ENCODE results near the gene KRTAP20-1. TPM values are rescaled to one million over a fixed set of nuclear protein-coding genes. Genes with fewer than 3 reads are reported as not detected.
A peak's percentile ranks its signal among the peaks of the same experiment; 100 is the strongest.

Gene KRTAP20-1
- polyA plus RNA-seq, 1 of the 3 experiments (the other 2 are of a cell fraction) = not detected

DNA sequence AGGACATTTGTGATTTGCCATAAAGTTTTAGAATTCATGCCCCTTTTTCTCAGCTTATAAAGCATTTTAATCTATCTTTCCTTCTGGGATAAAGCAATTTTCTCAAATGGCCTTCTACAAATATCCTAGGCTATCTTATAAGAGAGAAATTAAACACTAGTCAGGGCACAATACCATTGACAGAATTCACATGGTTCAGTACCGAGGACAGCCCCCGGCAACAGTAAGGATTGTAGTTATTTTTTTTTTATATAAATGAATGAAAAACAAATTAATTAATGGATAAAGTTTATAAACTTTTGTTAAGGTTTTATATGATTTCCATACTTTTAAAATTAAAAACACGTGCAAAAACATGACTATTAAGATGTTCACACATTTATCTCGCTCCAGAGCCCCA is 11.9 kb downstream of the KRTAP20-1 start:
- DNase-seq = no peak
- Histone ChIP-seq H3K4me3 (ENCODE audit: low read depth in 2 of 2, low read length in 1 of 2) (no peak overlapping the region), H3K36me3 (replicated peaks in 1 of 2; ENCODE audit: control insufficient read depth in 1 of 2, insufficient read depth in 2 of 2, low read length in 1 of 2) (no peaks in the 10 kb centered on the region), H3K9ac (no peak overlapping the region), H3F3A (replicated peaks; ENCODE audit: insufficient read depth) (no peaks in the 10 kb centered on the region), H3K4me1 (ENCODE audit: control insufficient read depth in 1 of 2, insufficient read depth in 2 of 2, low read depth in 1 of 2, low read length in 1 of 2) (no peaks in the 10 kb centered on the region), H3K27ac (ENCODE audit: low read depth in 2 of 2, low read length in 1 of 2) (no peak overlapping the region), H3K79me2 (ENCODE audit: insufficient read depth) (no peaks in the 10 kb centered on the region), H3K4me2 (no peak overlapping the region), H2AFZ (ENCODE audit: low read depth) (no peak overlapping the region), H3K9me2 (no peaks in the 10 kb centered on the region), H4K20me1 (ENCODE audit: insufficient read depth) (no peaks in the 10 kb centered on the region), H3K27me3 (ENCODE audit: insufficient read depth) (no peaks in the 10 kb centered on the region), H3K9me3 (no peaks in the 10 kb centered on the region)
- ChIA-PET CTCF (no interaction called here), POLR2A (no interaction called here)
- TF ChIP-seq TAF1 (IDR thresholded peaks at IDR 0.05; ENCODE audit: borderline replicate concordance, low read depth, low read length) (no peak), JUND (IDR thresholded peaks at IDR 0.05) (no peak), REST (IDR thresholded peaks at IDR 0.05; ENCODE audit: low read depth, low read length) (peak; percentile 85; the same call in 1 of the 2 replicates)
- WGBS (ENCODE audit: low lambda C conversion rate) = 8% methylated on average over 4 of the region's 4 CpGs

GRCh38 chr21:30629200-30629599 is 13.0 kb downstream of the KRTAP20-1 start:
- no peak overlapping the region for H3K9ac ChIP-seq
- ChIA-PET CTCF (no interaction called here), POLR2A (no interaction called here)
- no peaks in the 10 kb centered on the region for H4K20me1 ChIP-seq (ENCODE audit: insufficient read depth)
- no peak overlapping the region for H3K27ac ChIP-seq (ENCODE audit: low read depth in 2 of 2, low read length in 1 of 2)
- no peak for DNase-seq
- WGBS (ENCODE audit: low lambda C conversion rate) = 14% methylated on average over 1 of the region's 1 CpG
- H3K27me3 ChIP-seq (ENCODE audit: insufficient read depth) = no peaks in the 10 kb centered on the region
- H3K9me3 ChIP-seq = no peaks in the 10 kb centered on the region
- H3F3A ChIP-seq (replicated peaks; ENCODE audit: insufficient read depth) = no peaks in the 10 kb centered on the region
- H2AFZ ChIP-seq (ENCODE audit: low read depth) = no peak overlapping the region
- TF ChIP-seq CTCF (IDR thresholded peaks at IDR 0.05) = no peak
- TF ChIP-seq, protein P1, sequence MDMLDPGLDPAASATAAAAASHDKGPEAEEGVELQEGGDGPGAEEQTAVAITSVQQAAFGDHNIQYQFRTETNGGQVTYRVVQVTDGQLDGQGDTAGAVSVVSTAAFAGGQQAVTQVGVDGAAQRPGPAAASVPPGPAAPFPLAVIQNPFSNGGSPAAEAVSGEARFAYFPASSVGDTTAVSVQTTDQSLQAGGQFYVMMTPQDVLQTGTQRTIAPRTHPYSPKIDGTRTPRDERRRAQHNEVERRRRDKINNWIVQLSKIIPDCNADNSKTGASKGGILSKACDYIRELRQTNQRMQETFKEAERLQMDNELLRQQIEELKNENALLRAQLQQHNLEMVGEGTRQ (IDR thresholded peaks at IDR 0.05; ENCODE audit: borderline replicate concordance, low read depth, low read length) = no peak
- no peak for TF ChIP-seq ELF1 (IDR thresholded peaks at IDR 0.05)
- TF ChIP-seq RXRA (IDR thresholded peaks at IDR 0.05; ENCODE audit: borderline replicate concordance, low read depth) = no peak
- no peak for TF ChIP-seq TEAD4 (IDR thresholded peaks at IDR 0.05; ENCODE audit: borderline replicate concordance, insufficient read depth)
- no peak for TF ChIP-seq FOXM1 (IDR thresholded peaks at IDR 0.05; ENCODE audit: low read depth)
- TF ChIP-seq RAD21 (IDR thresholded peaks at IDR 0.05; ENCODE audit: low read length) = no peak
- TF ChIP-seq, protein P2, sequence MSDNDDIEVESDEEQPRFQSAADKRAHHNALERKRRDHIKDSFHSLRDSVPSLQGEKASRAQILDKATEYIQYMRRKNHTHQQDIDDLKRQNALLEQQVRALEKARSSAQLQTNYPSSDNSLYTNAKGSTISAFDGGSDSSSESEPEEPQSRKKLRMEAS (IDR thresholded peaks at IDR 0.05; ENCODE audit: low read depth) = no peak
- TF ChIP-seq GATA2 (CRISPR knock-in tag; IDR thresholded peaks at IDR 0.05) = no peak
- H3K4me2 ChIP-seq = no peak overlapping the region
- no peak overlapping the region for H3K4me3 ChIP-seq (ENCODE audit: low read depth in 2 of 2, low read length in 1 of 2)
- H3K9me2 ChIP-seq = no peaks in the 10 kb centered on the region
- no peaks in the 10 kb centered on the region for H3K79me2 ChIP-seq (ENCODE audit: insufficient read depth)
- H3K36me3 ChIP-seq (replicated peaks in 1 of 2; ENCODE audit: control insufficient read depth in 1 of 2, insufficient read depth in 2 of 2, low read length in 1 of 2) = no peaks in the 10 kb centered on the region
- no peaks in the 10 kb centered on the region for H3K4me1 ChIP-seq (ENCODE audit: control insufficient read depth in 1 of 2, insufficient read depth in 2 of 2, low read depth in 1 of 2, low read length in 1 of 2)

Data from SK-N-SH (cell line).